B cell (primary cell): ENCODE measurements around the gene UBD. TPM values are rescaled to one million over a fixed set of nuclear protein-coding genes. Genes with fewer than 3 reads are reported as not detected.

ENCODE experiments used
- ATAC-seq: fragments of 200-7000 bp; cut with Tn5 transposase; one replicate; pipeline ENCODE4 v1.10.0; 2021; ENCODE audit warnings: low read depth, mild to moderate bottlenecking, moderate number of reproducible peaks, moderate library complexity
- CTCF ChIA-PET: fragments of 350-600 bp; sonication (Branson Sonifier 250); formaldehyde crosslinking; loops from one replicate; lab custom pipeline; 2021; ENCODE audit warnings: antibody characterized with exemption, inconsistent platforms; lab: Charles Lee
- POLR2A ChIA-PET: fragments of 350-600 bp; sonication (Branson Sonifier 250); formaldehyde crosslinking; loops from one replicate; lab custom pipeline; 2021; ENCODE audit warnings: antibody characterized with exemption; lab: Charles Lee
- DNase-seq: peaks from one replicate; pipeline ENCODE4 v3.0.0; 2013
- H2AFZ ChIP-seq: 2 replicates; pipeline ENCODE4 v1.6.1; 2012; ENCODE audit warnings: mild to moderate bottlenecking, low read depth, low read length; ENCODE audit not compliant: insufficient read depth, poor library complexity, severe bottlenecking
- H3K27ac ChIP-seq, 2 donors: 1 replicate in 1 of 2; 2 replicates in 1 of 2; pipeline ENCODE4 v1.5.1; 2012 to 2013; ENCODE audit warnings: low read length in 2 of 2, mild to moderate bottlenecking in 2 of 2, moderate library complexity in 1 of 2
- H3K27me3 ChIP-seq, 4 experiments: fragments of 200-600 bp in 1 of 4; sonication (generic) in 1 of 4; replicated peaks in 1 of 4; 1 replicate in 2 of 4; 2 replicates in 2 of 4; pipeline versions ENCODE4 v1.6.1 to v1.7.0; 2013 to 2016; ENCODE audit warnings: low read length in 3 of 4, mild to moderate bottlenecking in 2 of 4, mixed read lengths in 1 of 4, moderate library complexity in 1 of 4; ENCODE audit not compliant: insufficient read depth in 4 of 4, control insufficient read depth in 3 of 4; ENCODE audit errors: control extremely low read depth in 1 of 4
- H3K36me3 ChIP-seq, 2 experiments: replicated peaks in 1 of 2; 1 replicate in 1 of 2; 2 replicates in 1 of 2; pipeline versions ENCODE4 v1.6.1 to v1.7.1; 2013; ENCODE audit warnings: low read length in 1 of 2; ENCODE audit not compliant: insufficient read depth in 2 of 2, control insufficient read depth in 1 of 2; ENCODE audit errors: control extremely low read depth in 1 of 2, extremely low read depth in 1 of 2
- H3K4me1 ChIP-seq, 2 donors: fragments of 200-600 bp in 1 of 2; sonication (generic) in 1 of 2; 1 replicate in 1 of 2; 2 replicates in 1 of 2; pipeline versions ENCODE4 v1.5.1 to v1.6.1; 2013 to 2017; ENCODE audit warnings: low read length in 2 of 2; ENCODE audit not compliant: control insufficient read depth in 2 of 2, insufficient read depth in 2 of 2
- H3K4me2 ChIP-seq: replicated peaks from 2 replicates; pipeline ENCODE3; 2012; ENCODE audit warnings: mild to moderate bottlenecking, low read depth, low read length; ENCODE audit not compliant: poor library complexity, severe bottlenecking
- H3K4me3 ChIP-seq, 5 experiments: fragments of 200-600 bp in 1 of 5; sonication (generic) in 1 of 5; 1 replicate in 3 of 5; 2 replicates in 2 of 5; pipeline versions ENCODE4 v1.5.1 to v1.7.0; 2011 to 2016; ENCODE audit warnings: low read length in 4 of 5, mild to moderate bottlenecking in 4 of 5, low read depth in 2 of 5, control low read depth in 1 of 5, moderate library complexity in 1 of 5; ENCODE audit not compliant: insufficient read depth in 1 of 5; ENCODE audit errors: control extremely low read depth in 1 of 5, extremely low read depth in 1 of 5
- H3K79me2 ChIP-seq: fragments of 200-600 bp; sonication (generic); one replicate; pipeline ENCODE4 v1.6.0; 2016; ENCODE audit warnings: low read length; ENCODE audit not compliant: control insufficient read depth, insufficient read depth
- H3K9ac ChIP-seq: fragments of 200-600 bp; sonication (generic); 2 replicates; pipeline ENCODE4 v1.6.1; 2017; ENCODE audit warnings: mild to moderate bottlenecking, low read length, moderate library complexity
- H3K9me3 ChIP-seq, 3 donors: one replicate each; pipeline versions ENCODE4 v1.6.1 to v1.7.1; 2013; ENCODE audit warnings: low read length in 2 of 3; ENCODE audit not compliant: control insufficient read depth in 2 of 3, insufficient read depth in 1 of 3; ENCODE audit errors: control extremely low read depth in 1 of 3
- H4K20me1 ChIP-seq: 2 replicates; pipeline ENCODE4 v1.6.0; 2012; ENCODE audit warnings: mild to moderate bottlenecking, low read length; ENCODE audit not compliant: insufficient read depth, control insufficient read depth, poor library complexity, severe bottlenecking
- H3K27ac Mint-ChIP-seq: one replicate; pipeline ENCODE4 v1.8.0; 2021; ENCODE audit warnings: mixed read lengths
- H3K27me3 Mint-ChIP-seq: one replicate; pipeline ENCODE4 v1.8.0; 2021; ENCODE audit warnings: mixed read lengths
- H3K4me1 Mint-ChIP-seq: one replicate; pipeline ENCODE4 v1.8.0; 2021; ENCODE audit warnings: mixed read lengths
- H3K4me3 Mint-ChIP-seq: one replicate; pipeline ENCODE4 v1.8.0; 2021; ENCODE audit warnings: mixed read lengths
- H3K9me3 Mint-ChIP-seq: one replicate; pipeline ENCODE4 v1.8.0; 2022; ENCODE audit warnings: mixed read lengths; ENCODE audit not compliant: insufficient read depth
- CTCF ChIP-seq: fragments of 200-600 bp; IDR thresholded peaks from one replicate; pipeline ENCODE4 v1.8.0; 2022; ENCODE audit warnings: antibody characterized with exemption, mild to moderate bottlenecking
- EZH2 ChIP-seq: IDR thresholded peaks from 2 replicates; pipeline ENCODE4 v1.6.1; 2012; ENCODE audit warnings: borderline replicate concordance, low read depth, mild to moderate bottlenecking, moderate library complexity, low read length; ENCODE audit not compliant: insufficient read depth, poor library complexity, severe bottlenecking
- WGBS: methylation state at CpG from one replicate; pipeline ENCODE4 v1.1.5; 2013; ENCODE audit warnings: missing lambda C conversion rate; ENCODE audit not compliant: insufficient coverage; 5-methylcytosine and 5-hydroxymethylcytosine counted together
- intact Hi-C: fragments of 100-400 bp; cut with micrococcal nuclease; formaldehyde crosslinking; loops from one replicate; pipeline ENCODE4 v1.10.0; 2022
- polyA plus RNA-seq: library from polyadenylated mRNA; depleted of rRNA; stranded (reverse); fragments of >200 nt; gene quantifications from 2 replicates; pipeline ENCODE4 v1.2.3, GENCODE V29; 2012
- total RNA-seq, 2 donors: library from RNA; stranded (reverse); fragments of 120-200 nt in 1 of 2; gene quantifications; 1 replicate in 1 of 2; 2 replicates in 1 of 2; pipeline versions ENCODE4 v1.2.3 to v1.2.4, GENCODE V29; 2013 to 2022

UBD gene
- total and polyA plus RNA-seq, 2 donors (not counting 1 experiment from before 2014, with no cell fraction given), result not detected

GRCh38 chr6:29510202-29510601, 49.3 kb downstream of the UBD start:
- DNase-seq (no peak), ATAC-seq (no peak)
- 88% methylated on average over 1 of the region's 4 CpGs for WGBS
- H3K9me3 ChIP-seq, result no peaks in the 10 kb centered on the region
- H3K79me2 ChIP-seq, result no peaks in the 10 kb centered on the region
- no peak overlapping the region for H3K4me2 ChIP-seq
- no peak overlapping the region for H3K4me3 Mint-ChIP-seq
- H3K36me3 ChIP-seq, result no peaks in the 10 kb centered on the region
- no peak overlapping the region for H3K9ac ChIP-seq
- no peaks in the 10 kb centered on the region for H3K4me1 Mint-ChIP-seq
- H3K27me3 Mint-ChIP-seq, result peaks cover 7% of the 10 kb centered on the region
- H3K27me3 ChIP-seq, result no peaks in the 10 kb centered on the region
- no peak overlapping the region for H3K27ac Mint-ChIP-seq
- no peaks in the 10 kb centered on the region for H4K20me1 ChIP-seq
- ChIA-PET POLR2A (no interaction called here), CTCF (no interaction called here)
- H3K9me3 Mint-ChIP-seq, result no peaks in the 10 kb centered on the region
- no peak overlapping the region for H3K4me3 ChIP-seq
- H3K4me1 ChIP-seq, result no peaks in the 10 kb centered on the region
- TF ChIP-seq EZH2, result no peak
- H2AFZ ChIP-seq, result no peak overlapping the region
- intact Hi-C loops, result no loop called here
- H3K27ac ChIP-seq, result no peak overlapping the region

GRCh38 chr6:29509711-29510110, 49.8 kb downstream of the UBD start:
- Histone ChIP-seq H3K79me2 (no peaks in the 10 kb centered on the region), H3K9me3 (no peaks in the 10 kb centered on the region), H3K27ac (no peak overlapping the region), H3K36me3 (no peaks in the 10 kb centered on the region), H3K4me1 (no peaks in the 10 kb centered on the region), H4K20me1 (no peaks in the 10 kb centered on the region), H3K4me2 (no peak overlapping the region), H2AFZ (no peak overlapping the region), H3K27me3 (no peaks in the 10 kb centered on the region), H3K4me3 (no peak overlapping the region), H3K9ac (no peak overlapping the region)
- ChIA-PET POLR2A (no interaction called here), CTCF (no interaction called here)
- intact Hi-C loops, result no loop called here
- Mint-ChIP-seq H3K27me3 (peaks cover 2% of the 10 kb centered on the region), H3K4me3 (no peak overlapping the region), H3K27ac (no peak overlapping the region), H3K4me1 (no peaks in the 10 kb centered on the region), H3K9me3 (no peaks in the 10 kb centered on the region)
- 85% methylated on average over 9 of the region's 9 CpGs for WGBS
- DNase-seq (no peak), ATAC-seq (no peak)
- TF ChIP-seq EZH2 (no peak), CTCF (no peak)
